ENCODE measurements around the gene TTC9B.

The TTC9B gene

GRCh38 chr19:40249781-40250180 lies 31.6 kb upstream of the TTC9B start:
- TF ChIP-seq CTCF (IDR thresholded peaks at IDR 0.05; ENCODE audit: control extremely low read depth, extremely low read depth, low read depth, missing control alignments): no peak
- DNase-seq (ENCODE audit: extremely low spot score): no peak
- CTCF ChIA-PET: interaction anchor here (1.4 kb wide), 1 partner anchor 13 kb away, joined by 3 read pairs; no protein-coding TSS in a partner anchor
- POLR2A ChIA-PET: no interaction called here

- no peak for TF ChIP-seq CTCF (IDR thresholded peaks at IDR 0.05; ENCODE audit: control extremely low read depth, extremely low read depth, low read depth, missing control alignments)
- CTCF ChIA-PET: interaction anchor here (1.2 to 1.4 kb wide), 2 partner anchors 14 to 215 kb away, joined by 3 read pairs; no protein-coding TSS in a partner anchor
- DNase-seq (ENCODE audit: extremely low spot score): no peak
- POLR2A ChIA-PET: no interaction called here
These were observed 31.0 kb upstream of the TTC9B start for GRCh38 chr19:40249201-40249600.

GRCh38 chr19:40247735-40248262 lies 29.6 kb upstream of the TTC9B start:
- ChIA-PET CTCF (interaction anchor here (1.2 to 1.7 kb wide), 2 partner anchors 82 to 217 kb away, joined by 3 to 4 read pairs; no protein-coding TSS in a partner anchor), POLR2A (no interaction called here)
- TF ChIP-seq CTCF (IDR thresholded peaks at IDR 0.05; ENCODE audit: control extremely low read depth, extremely low read depth, low read depth, missing control alignments): no peak
- DNase-seq (ENCODE audit: extremely low spot score): no peak

GRCh38 chr19:40247178-40247577 lies 29.0 kb upstream of the TTC9B start:
- ChIA-PET CTCF (interaction anchor here (0.8 to 2.4 kb wide), 5 partner anchors 11 to 108 kb away, joined by 3 to 5 read pairs (median 3); no protein-coding TSS in a partner anchor), POLR2A (no interaction called here)
- no peak for DNase-seq (ENCODE audit: extremely low spot score)
- no peak for TF ChIP-seq CTCF (IDR thresholded peaks at IDR 0.05; ENCODE audit: control extremely low read depth, extremely low read depth, low read depth, missing control alignments)

GRCh38 chr19:40246292-40247073 lies 28.3 kb upstream of the TTC9B start:
- TF ChIP-seq CTCF (IDR thresholded peaks at IDR 0.05; ENCODE audit: control extremely low read depth, extremely low read depth, low read depth, missing control alignments): no peak
- CTCF ChIA-PET: interaction anchor here (0.8 to 2.4 kb wide), 5 partner anchors 12 to 107 kb away, joined by 3 to 5 read pairs (median 3); no protein-coding TSS in a partner anchor
- DNase-seq (ENCODE audit: extremely low spot score): no peak
- POLR2A ChIA-PET: no interaction called here

- CTCF ChIA-PET: interaction anchor here (2.4 kb wide), 1 partner anchor 13 kb away, joined by 5 read pairs; no protein-coding TSS in a partner anchor
- POLR2A ChIA-PET: no interaction called here
- no peak for TF ChIP-seq CTCF (IDR thresholded peaks at IDR 0.05; ENCODE audit: control extremely low read depth, extremely low read depth, low read depth, missing control alignments)
- no peak for DNase-seq (ENCODE audit: extremely low spot score)
These were observed 27.4 kb upstream of the TTC9B start for GRCh38 chr19:40245506-40246128.
